GM23248 (cell line): Measurements from ENCODE around the gene IKZF1. TPM values are rescaled to one million over a fixed set of nuclear protein-coding genes. Genes with fewer than 3 reads are reported as not detected.

Source experiments
- DNase-seq: peaks from one replicate; pipeline ENCODE4 v3.0.0-alpha.2; 2015
- H2AFZ ChIP-seq: fragments of 200-600 bp; sonication (generic); 2 replicates; pipeline ENCODE4 v1.6.1; 2016; ENCODE audit warnings: antibody characterized with exemption
- H3F3A ChIP-seq: fragments of 200-600 bp; sonication (generic); 2 replicates; pipeline ENCODE4 v1.6.1; 2016; ENCODE audit warnings: mild to moderate bottlenecking, antibody characterized with exemption, mixed run types; ENCODE audit not compliant: insufficient read depth
- H3K27ac ChIP-seq: fragments of 200-600 bp; sonication (generic); 2 replicates; pipeline ENCODE4 v1.5.1; 2016; ENCODE audit warnings: mild to moderate bottlenecking
- H3K27me3 ChIP-seq: fragments of 200-600 bp; sonication (generic); replicated peaks from 2 replicates; pipeline ENCODE4 v1.6.1; 2016; ENCODE audit warnings: mild to moderate bottlenecking; ENCODE audit not compliant: insufficient read depth
- H3K36me3 ChIP-seq: fragments of 200-600 bp; sonication (generic); 2 replicates; pipeline ENCODE4 v1.6.1; 2016; ENCODE audit warnings: low read depth, mild to moderate bottlenecking
- H3K4me1 ChIP-seq: fragments of 200-600 bp; sonication (generic); 2 replicates; pipeline ENCODE4 v1.6.1; 2016; ENCODE audit warnings: mild to moderate bottlenecking; ENCODE audit not compliant: insufficient read depth
- H3K4me2 ChIP-seq: fragments of 200-600 bp; sonication (generic); one replicate; pipeline ENCODE4 v1.6.1; 2016; ENCODE audit warnings: mild to moderate bottlenecking; ENCODE audit not compliant: unreplicated experiment
- H3K4me3 ChIP-seq: fragments of 200-600 bp; sonication (generic); 2 replicates; pipeline ENCODE4 v1.5.1; 2016; ENCODE audit warnings: mild to moderate bottlenecking
- H3K79me2 ChIP-seq: fragments of 200-600 bp; sonication (generic); 2 replicates; pipeline ENCODE4 v1.6.1; 2016; ENCODE audit warnings: mild to moderate bottlenecking; ENCODE audit not compliant: insufficient read depth
- H3K9ac ChIP-seq: fragments of 200-600 bp; sonication (generic); 2 replicates; pipeline ENCODE4 v1.6.1; 2016; ENCODE audit warnings: mild to moderate bottlenecking
- H3K9me2 ChIP-seq: fragments of 200-600 bp; sonication (generic); 2 replicates; pipeline ENCODE4 v1.6.1; 2016; ENCODE audit warnings: mixed run types, mild to moderate bottlenecking, moderate library complexity; ENCODE audit not compliant: insufficient read depth
- H3K9me3 ChIP-seq: fragments of 200-600 bp; sonication (generic); one replicate; pipeline ENCODE4 v1.6.1; 2017; ENCODE audit warnings: low read depth
- H4K20me1 ChIP-seq: fragments of 200-600 bp; sonication (generic); 2 replicates; pipeline ENCODE4 v1.6.0; 2016; ENCODE audit not compliant: insufficient read depth
- EZH2 ChIP-seq: fragments of 200-600 bp; sonication (generic); IDR thresholded peaks from 2 replicates; pipeline ENCODE4 v1.6.1; 2018; ENCODE audit warnings: antibody characterized with exemption, mild to moderate bottlenecking; ENCODE audit not compliant: insufficient read depth, poor library complexity, severe bottlenecking
- EZH2phosphoT487 ChIP-seq: fragments of 200-600 bp; sonication (generic); IDR thresholded peaks from 2 replicates; pipeline ENCODE4 v1.6.1; 2018; ENCODE audit warnings: antibody characterized with exemption, moderate library complexity, mild to moderate bottlenecking, low read depth; ENCODE audit not compliant: insufficient read depth
- WGBS, 2 experiments: methylation state at CpG; one replicate each; pipeline ENCODE4 v1.1.6; 2015 to 2017; ENCODE audit warnings: low lambda C conversion rate in 2 of 2, low coverage in 1 of 2; ENCODE audit errors: missing lambda C conversion rate in 2 of 2; 5-methylcytosine and 5-hydroxymethylcytosine counted together
- in situ Hi-C: fragments of 300-500 bp; cut with MboI; formaldehyde crosslinking; loops from 2 replicates; pipeline ENCODE4 v1.15.0; 2020
- polyA plus RNA-seq: library from polyadenylated mRNA; unstranded; fragments of >200 nt; fragmentation: Nextera tagmentation; extraction: Ambion mirVana; gene quantifications from 2 replicates; pipeline ENCODE4 v1.2.1, GENCODE V29; 2016
- total RNA-seq: library from RNA; depleted of rRNA; stranded (reverse); fragments of >200 nt; shearing (Covaris generic); gene quantifications from 2 replicates; pipeline ENCODE4 v1.2.3, GENCODE V29; 2014

IKZF1 gene
- total and polyA plus RNA-seq, 2 experiments from 2014 or later: not detected

DNA sequence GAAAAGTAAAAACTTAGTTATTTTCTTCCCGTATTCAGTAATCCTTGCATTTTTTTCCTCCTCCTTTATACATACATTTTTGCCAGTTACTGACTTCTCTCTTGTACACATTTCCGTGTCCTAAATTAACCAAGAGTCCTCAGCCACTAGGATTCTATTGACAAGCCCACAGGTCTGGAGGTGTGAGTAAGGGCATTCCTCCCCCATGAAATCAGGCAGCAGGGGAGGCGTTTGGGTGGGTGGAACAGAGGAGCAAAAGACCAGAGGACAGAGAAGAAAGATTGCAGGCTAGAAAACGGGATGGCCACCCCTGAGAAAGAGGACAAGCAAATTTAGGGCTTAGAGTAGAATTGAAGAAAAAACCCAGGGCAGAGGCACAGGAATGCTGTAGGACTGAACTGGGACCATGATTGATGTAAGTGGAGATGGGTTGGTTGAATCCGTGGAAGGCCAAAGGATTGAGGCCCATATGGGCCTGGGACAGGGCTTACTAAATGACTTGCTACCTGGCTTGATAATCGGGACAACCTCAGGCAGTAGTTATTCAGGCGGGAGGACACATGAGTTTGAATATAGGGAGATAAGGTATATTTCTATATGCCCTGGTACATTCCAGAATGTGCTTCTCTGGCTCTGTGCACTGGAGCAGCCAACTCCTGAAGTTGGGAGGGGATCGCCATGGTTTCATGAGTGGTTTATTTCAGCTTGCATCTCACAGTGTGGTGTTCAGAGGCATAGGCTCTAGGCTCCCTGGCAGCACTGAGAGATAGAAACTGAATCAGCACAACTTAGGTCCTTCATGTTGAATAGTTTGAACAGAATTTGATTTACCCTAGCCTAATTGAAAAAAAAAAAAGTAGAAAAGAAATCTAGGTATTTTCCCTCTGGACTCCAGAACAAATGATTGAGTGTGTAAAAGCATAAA is 28.0 kb downstream of the IKZF1 start:
- DNase-seq: no peak
- TF ChIP-seq EZH2: no peak
- no peak for TF ChIP-seq EZH2phosphoT487
- H3K4me1 ChIP-seq: no peaks in the 10 kb centered on the region
- no peak overlapping the region for H3K4me3 ChIP-seq
- no peak overlapping the region for H2AFZ ChIP-seq
- no peaks in the 10 kb centered on the region for H3K9me2 ChIP-seq
- no peak overlapping the region for H3K4me2 ChIP-seq
- no peak overlapping the region for H3K27ac ChIP-seq
- no peak overlapping the region for H3K9ac ChIP-seq
- WGBS, 2 experiments: 23 to 28% methylated on average over 8 of the region's 8 CpGs
- H3K36me3 ChIP-seq: no peaks in the 10 kb centered on the region
- H3K79me2 ChIP-seq: no peaks in the 10 kb centered on the region
- in situ Hi-C loops: no loop called here
- H3F3A ChIP-seq: no peaks in the 10 kb centered on the region
- no peaks in the 10 kb centered on the region for H3K9me3 ChIP-seq
- H4K20me1 ChIP-seq: no peaks in the 10 kb centered on the region
- peaks cover 19% of the 10 kb centered on the region for H3K27me3 ChIP-seq

DNA sequence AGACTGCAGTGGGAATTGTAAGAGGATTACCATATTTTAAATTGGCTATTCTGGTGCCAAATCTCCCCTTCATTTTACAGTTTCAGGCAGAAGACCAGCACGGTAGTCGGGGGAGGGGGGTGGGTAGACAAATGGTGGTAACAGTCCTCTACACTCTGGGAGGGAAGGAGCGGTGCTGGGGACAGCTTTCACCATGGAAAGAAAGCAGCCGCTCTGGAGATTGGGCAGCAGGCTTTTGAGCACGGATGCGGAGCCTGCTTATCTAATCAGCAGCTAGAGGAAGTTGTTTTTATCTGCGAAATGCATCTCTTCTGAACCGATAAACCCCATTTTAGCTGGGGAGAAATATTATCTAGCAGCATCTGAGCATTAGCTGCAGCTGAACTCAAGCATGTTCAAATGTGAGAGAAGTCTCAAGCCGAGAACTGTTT is 28.7 kb downstream of the IKZF1 start:
- Histone ChIP-seq H3K9me3 (no peaks in the 10 kb centered on the region), H3K9me2 (no peaks in the 10 kb centered on the region), H3K27ac (no peak overlapping the region), H3K36me3 (no peaks in the 10 kb centered on the region), H3K4me2 (no peak overlapping the region), H3K9ac (no peak overlapping the region), H3K4me3 (no peak overlapping the region), H4K20me1 (no peaks in the 10 kb centered on the region), H3K4me1 (no peaks in the 10 kb centered on the region), H3K79me2 (no peaks in the 10 kb centered on the region), H3F3A (no peaks in the 10 kb centered on the region), H3K27me3 (peaks cover 19% of the 10 kb centered on the region; the same call in 1 of the 2 replicates), H2AFZ (no peak overlapping the region)
- WGBS, 2 experiments: 15 to 17% methylated on average over 9 of the region's 9 CpGs
- no peak for TF ChIP-seq EZH2
- TF ChIP-seq EZH2phosphoT487: no peak
- DNase-seq: no peak
- in situ Hi-C loops: no loop called here

DNA sequence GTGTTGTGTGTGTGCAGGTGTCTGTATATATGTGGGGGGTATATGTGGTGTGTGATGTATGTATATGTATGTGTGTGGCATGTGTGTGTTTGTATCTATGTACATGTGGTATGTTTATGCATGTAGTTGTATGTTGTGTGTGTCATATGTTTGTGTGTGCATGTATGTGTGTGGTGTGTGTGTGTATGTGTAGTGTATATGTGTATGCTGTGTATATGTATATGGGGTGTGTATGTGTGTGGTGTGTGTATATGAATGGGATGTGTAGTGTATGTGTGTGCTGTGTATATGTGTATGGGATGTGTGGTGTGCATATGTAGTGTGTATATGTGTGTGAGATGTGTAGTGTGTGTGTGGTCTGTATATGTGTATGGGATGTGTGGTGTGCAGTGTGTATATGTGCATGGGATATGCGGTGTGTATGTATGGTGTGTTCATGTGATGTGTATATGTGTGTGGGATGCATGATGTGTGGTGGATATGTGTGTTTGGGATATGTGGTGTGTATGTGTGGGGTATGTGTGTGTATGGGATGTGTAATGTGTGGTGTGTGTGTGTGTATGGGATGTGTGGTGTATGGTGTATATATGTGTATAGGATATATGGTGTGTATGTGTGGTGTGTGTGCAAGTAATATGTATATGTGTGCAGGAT is 30.0 kb downstream of the IKZF1 start:
- no peak for TF ChIP-seq EZH2phosphoT487
- TF ChIP-seq EZH2: no peak
- in situ Hi-C loops: no loop called here
- Histone ChIP-seq H3K27me3 (peaks cover 19% of the 10 kb centered on the region; the same call in 1 of the 2 replicates), H3F3A (no peaks in the 10 kb centered on the region), H3K27ac (no peak overlapping the region), H3K4me3 (no peak overlapping the region), H3K9me3 (no peaks in the 10 kb centered on the region), H3K9ac (no peak overlapping the region), H2AFZ (no peak overlapping the region), H3K36me3 (no peaks in the 10 kb centered on the region), H3K4me2 (no peak overlapping the region), H3K9me2 (no peaks in the 10 kb centered on the region), H3K79me2 (no peaks in the 10 kb centered on the region), H4K20me1 (no peaks in the 10 kb centered on the region), H3K4me1 (no peaks in the 10 kb centered on the region)
- 85% methylated on average over 1 of the region's 1 CpG for WGBS, 2 experiments
- DNase-seq: no peak

DNA sequence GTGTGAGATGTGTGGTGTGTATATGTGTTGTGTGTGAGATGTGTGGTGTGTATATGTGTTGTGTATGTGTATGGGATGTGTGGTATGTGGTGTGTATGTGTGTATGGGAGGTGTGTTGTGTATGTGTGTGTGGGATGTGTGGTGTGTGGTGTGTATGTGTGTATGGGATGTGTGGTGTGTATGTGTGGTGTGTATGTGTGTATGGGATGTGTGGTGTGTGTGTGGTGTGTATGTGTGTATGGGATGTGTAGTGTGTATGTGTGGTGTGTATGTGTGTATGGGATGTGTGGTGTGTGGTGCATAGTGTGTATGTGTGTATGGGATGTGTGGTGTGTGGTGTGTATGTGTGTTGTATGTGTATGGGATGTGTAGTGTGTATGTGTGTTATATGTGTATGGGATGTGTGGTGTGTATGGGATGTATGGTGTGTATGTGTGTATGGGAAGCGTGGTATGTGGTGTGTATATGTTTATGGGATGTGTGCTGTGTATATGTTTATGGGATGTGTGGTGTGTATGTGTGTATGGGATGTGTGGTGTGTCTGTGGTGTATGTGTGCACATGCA is 30.8 kb downstream of the IKZF1 start:
- Histone ChIP-seq H3K4me2 (no peak overlapping the region), H3K27ac (no peak overlapping the region), H3K27me3 (peaks cover 19% of the 10 kb centered on the region; the same call in 1 of the 2 replicates), H2AFZ (no peak overlapping the region), H3K79me2 (no peaks in the 10 kb centered on the region), H3K36me3 (no peaks in the 10 kb centered on the region), H3K9me2 (no peaks in the 10 kb centered on the region), H3K4me1 (no peaks in the 10 kb centered on the region), H3K9me3 (no peaks in the 10 kb centered on the region), H3F3A (no peaks in the 10 kb centered on the region), H4K20me1 (no peaks in the 10 kb centered on the region), H3K4me3 (no peak overlapping the region), H3K9ac (no peak overlapping the region)
- in situ Hi-C loops: no loop called here
- WGBS, 2 experiments: 60% methylated on average over 1 of the region's 1 CpG
- DNase-seq: no peak
- TF ChIP-seq EZH2phosphoT487 (no peak), EZH2 (no peak)
